Stimulated activated CD8-positive, alpha-beta memory T cell treated with anti-CD3 and anti-CD28 coated beads, Interleukin-15, amount 100 ng/mL, for 4 hours (primary cell): Measurements from ENCODE around the gene GPR156.
"Not testable (repeated sequence)": the region's sequence is repeated elsewhere in the genome, so short reads cannot be mapped to it uniquely, and the experiment has no call there.

ENCODE experiments used
- DNase-seq, 2 donors: peaks; one replicate each; pipeline ENCODE4 v3.0.0-alpha.2; 2020; ENCODE audit warnings: low read depth in 2 of 2

Gene GPR156

DNA sequence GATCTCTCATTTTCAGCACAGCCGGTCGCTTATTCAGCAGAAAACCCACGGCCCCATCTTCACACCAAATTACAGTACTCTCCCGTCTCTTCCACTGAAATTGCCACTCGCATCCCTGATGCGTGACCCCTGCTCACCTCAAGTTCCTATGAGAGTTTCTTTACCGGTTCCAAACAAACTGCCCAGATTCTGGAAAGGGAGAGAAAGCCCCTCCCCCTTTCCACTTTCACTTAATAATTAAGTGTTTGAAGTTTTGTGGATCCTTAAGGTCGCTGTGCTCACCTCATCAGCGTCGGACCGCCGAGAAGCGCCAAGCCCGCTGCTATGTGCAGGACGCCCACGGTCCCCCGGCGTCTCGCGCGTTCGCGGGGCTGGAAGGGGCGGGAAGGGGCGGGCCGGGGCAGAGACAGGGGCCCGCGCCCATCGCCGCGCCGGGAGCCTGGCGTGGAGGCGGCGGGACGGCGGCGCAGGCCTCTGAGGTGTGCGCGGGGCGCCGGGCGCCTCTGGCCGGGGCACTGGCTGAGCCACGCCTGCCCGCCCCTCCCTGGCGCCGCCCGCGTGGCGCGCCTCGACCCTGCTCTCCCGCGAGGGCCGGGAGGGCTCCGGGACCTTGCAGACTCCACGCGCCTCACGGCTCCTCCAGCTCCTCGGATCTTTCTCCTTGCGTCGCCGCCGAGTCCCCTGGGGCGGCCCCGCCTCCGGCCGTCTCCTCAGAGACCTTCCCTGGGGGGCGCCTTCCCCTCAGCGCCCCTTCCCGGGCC lies at the start of gene GPR156:
GPR156 (minus strand) TSS at position 476 of the 761 bp plus-strand sequence. CDS start 41,124 bp downstream, outside the sequence.
- no peak for DNase-seq

DNA sequence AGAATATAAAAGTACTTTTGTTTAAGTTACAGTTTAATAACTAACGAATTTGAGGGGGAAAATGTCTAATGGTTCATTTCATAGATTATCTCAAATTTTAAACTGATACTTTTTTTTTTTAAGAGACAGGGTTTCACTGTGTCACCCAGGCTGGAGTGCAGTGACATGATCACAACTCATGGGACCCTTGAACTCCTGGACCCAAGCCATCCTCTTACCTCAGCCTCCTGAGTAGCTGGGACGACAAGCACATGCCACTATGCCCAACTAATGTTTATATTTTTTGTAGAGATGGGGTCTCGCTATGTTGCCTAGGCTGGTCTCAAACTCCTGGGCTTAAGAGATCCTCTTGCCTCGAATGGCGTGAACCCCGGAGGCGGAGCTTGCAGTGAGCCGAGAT lies 47.6 kb upstream of the GPR156 start:
- DNase-seq, result no peak

DNA sequence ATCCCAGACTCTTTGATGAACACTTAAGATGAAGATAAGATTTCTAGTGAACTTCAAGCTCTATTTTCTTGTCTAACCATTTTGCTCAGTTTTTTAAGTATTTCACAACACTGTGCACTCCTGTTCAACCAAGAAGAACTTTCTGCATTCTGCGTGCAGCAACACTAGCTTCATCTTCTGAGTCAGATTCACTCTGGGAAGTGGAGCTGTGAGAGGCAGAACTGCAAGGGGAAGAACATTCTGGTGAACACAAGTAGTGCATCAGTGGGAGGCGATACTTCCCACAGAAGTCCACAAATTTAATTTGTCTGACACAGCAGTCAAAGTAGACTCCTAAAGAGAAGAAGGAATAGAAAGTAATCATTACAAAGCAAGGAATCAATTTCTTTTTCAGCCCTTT lies 46.1 kb upstream of the GPR156 start:
- no peak for DNase-seq

DNA sequence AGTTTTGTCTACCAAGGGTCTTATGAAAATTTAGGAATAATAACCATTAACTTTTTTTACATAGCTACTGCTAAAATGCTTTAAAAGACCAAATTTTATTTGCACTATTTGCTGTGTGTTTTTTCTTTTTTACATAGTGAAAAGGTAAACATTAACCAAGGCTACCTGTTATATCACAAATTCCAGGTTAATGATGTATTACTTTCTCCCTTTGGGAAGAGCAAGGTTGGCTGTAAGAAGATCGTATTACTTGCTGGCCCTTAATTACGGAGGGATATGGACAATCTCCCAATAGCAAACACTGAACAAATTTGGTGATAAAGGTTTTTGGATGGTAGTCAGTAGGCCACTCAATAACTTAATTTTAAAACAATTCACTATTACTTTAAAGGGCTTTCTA lies 41.8 kb upstream of the GPR156 start:
- DNase-seq, result no peak

DNA sequence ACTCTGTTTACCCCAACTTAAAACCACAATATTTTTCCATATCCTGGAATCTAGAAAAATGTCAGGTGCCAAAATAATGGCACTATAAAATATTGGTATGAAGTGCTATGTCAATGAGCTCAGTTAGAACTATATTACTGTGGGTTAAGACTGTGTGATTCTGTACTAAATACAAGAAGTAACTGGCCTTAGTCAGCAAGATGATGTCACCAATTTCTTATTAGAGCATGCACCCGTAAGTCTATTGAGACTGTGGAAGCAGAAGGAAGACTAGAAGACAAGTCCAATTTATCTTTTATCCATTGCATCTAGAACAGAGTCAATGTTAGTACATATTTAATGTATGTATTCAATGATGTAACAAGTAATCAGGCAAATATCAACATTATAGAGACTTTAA lies 39.2 kb upstream of the GPR156 start:
- DNase-seq, result no peak

DNA sequence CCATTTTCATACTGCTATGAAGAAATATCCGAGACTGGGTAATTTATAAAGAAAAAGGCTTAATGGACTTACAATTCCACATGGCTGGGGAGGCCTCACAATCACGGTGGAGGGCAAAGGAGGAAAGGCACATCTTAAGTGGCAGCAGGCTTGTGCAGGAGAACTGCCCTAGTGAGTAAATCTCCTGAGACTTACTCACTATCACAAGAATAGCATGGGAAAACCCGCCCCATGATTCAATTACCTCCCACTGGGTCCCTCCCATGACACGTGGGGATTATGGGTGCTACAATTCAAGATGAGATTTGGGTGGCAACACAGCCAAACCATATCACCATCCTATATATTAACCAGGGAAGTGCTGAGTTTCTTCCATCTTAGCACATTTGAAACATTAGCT lies 38.7 kb upstream of the GPR156 start:
- DNase-seq, result not testable (repeated sequence)

DNA sequence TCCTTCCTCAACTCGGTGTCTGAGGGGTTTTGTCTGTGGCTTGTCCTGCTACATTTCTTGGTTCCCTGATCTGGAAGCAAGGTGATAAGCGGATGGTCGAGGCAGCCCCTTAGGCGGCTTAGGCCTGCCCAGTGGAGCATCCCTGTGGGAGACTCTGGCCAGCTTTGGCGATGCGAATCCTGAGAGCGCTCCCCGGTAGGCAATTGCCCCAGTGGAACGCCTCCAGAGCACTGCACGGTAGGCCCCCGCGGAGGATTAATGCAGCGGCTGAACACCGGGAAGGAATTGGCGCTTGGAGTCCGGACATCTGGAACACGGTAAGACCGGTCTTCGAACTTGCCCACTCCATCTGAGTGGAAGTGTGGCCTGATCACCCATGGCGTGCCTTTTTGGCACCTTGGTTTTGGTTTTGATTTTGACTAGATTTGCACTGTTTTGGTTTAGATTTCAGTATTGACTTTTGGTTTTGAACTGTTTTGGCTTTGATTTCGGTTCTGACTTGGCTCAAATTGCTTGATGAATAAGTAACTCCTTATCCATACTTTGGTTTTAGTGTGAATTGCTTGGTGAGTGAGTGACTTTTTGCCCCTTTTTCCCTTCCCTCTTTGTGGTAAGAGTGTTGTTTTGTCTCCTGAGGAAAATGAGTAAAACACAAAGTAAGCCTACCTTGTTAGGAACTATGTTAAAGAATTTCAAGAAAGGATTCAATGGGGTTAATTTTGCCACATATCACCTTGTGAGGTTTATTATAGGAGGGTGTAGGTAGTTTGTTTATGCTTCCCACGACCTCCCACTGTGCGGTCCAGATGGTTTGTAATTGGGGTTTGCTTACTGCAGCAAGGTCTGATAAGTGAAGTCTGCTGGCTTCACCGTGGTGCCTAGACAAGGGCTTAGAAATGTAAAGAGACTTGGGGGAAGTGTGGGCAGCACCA lies 27.1 kb upstream of the GPR156 start:
- DNase-seq, result no peak

DNA sequence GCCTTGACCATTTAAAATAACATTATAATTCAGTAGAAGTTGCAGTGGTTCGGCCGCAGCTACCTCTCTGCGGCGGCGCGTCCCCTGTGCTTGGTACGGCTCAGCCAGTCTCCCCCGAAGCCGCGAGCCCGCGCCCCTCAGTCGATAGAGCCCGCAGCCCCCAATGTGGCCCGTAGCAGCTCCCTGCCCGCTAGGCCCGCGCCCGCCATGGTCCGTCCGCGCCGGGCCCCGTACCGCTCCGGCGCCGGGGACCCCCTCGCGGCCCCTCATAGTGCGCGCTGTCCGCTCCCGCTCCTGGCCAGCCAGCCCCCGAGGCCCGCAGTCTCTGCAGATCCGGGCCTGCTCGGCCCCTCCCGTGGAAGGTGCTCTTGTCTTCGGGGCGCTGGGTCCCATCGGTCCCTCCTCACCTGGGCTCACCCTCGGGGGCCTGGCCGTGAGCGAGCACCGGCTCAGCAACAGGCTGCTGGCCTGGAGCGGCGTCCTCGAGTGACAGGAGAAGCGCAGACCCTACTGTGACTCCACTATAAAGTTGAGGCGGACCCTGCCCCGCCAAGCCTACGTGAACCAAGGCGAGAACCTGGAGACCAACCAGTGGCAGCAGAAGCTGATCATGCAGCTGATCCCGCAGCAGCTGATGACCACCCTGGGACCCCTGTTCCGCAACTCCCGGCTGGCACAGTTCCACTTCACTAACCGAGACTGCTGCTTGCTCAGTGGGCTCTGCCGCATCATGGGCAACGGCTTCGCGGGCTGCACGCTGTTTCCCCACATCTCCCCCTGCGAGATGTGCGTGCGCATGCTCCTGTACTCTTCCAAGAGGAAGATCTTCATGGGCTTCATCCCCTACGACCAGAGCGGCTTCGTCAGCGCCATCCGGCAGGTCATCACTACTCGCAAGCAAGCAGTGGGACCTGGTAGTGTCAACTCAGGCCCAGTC lies 21.8 kb upstream of the GPR156 start:
- no peak for DNase-seq

DNA sequence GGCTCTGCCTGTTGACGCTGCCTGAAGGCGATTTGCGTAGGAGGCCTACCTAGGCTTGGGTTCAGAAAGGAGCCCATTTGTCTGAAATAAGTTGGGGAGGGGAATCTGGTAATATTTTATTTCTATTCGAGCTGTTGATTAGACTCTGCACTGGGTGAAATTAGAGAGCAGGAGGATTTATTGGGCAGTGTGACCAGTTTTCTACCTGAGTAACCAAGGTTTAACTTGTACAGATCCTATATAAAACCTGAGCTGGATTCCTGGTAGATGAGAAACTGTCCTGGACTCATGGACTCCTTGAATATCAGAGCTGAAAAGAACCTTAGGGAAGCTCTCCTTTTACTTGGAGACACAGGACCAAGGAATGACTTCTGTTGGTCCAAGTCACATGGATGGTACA lies 19.6 kb upstream of the GPR156 start:
- no peak for DNase-seq

DNA sequence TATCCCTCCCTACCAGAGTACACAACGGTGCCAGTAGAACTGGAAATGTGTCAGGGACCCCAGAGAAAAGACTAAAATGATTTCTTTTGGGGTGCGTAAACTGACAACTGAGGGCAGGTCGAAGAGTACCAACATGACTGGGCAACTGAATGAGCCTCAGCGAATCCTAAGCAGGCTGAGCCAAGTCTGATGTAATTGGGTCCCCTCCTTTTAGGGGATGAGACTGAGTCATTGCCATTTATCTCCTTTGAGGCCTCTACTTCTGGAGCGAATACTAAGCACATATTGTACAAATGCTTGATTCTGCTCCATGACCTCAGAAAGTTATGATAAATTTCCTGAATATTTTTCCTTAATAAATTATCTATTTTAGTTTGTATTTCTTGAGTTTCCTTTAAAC lies 17.3 kb upstream of the GPR156 start:
- no peak for DNase-seq

DNA sequence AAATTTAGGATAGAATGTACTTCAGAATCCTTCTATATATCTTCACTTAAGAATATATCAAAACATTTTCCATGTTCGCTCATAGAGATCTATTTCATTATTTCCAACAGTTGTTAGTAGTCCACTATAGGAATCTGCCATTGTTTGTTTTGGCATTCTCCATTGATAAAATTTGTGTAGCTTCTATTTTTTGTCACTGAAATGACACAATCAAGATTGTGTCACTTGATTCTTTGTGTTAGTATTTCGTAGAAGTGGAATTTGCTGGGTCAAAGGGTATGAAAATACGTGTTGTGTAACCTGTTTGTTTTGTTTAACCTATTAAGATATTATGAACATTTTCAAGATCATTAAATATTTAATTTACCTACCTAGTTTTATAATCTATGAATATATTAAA lies 15.9 kb upstream of the GPR156 start:
- no peak for DNase-seq

DNA sequence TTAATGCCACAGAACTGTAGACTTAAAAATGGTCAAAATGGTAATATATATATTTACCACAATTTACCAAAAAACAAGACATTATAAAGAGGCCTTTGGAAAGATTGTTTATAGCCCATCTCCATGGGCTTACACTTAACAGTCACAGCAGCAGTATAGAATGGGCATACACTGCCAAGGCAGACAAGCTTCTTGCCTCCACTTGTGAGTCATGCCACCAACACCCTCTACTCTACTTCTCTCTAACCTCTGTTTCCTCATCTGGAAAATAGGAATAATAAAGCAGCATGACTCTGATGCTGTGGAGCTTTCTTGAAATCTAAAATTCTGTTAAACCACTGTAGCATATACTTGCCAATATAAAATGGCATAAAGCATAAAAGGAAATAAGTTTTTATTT lies 14.4 kb upstream of the GPR156 start:
- DNase-seq, result no peak

DNA sequence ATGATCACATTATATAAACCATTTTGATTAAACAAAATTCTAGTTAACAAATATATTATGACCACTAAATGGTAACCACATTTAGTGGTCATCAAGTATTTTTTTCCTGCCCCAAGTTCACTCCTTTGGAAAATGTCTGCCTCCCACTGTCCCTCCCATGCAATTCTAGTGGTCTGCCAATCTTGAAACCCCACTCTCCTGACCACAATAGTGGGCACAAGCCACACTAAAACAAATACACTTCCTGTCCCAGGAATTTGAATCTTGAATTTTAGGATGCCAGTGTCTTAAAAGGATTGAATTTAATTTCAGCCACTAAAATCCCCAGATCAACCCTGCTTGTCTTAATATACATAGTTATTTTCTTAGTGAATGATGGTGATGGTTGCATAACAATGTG lies 14.0 kb upstream of the GPR156 start:
- DNase-seq, result no peak

DNA sequence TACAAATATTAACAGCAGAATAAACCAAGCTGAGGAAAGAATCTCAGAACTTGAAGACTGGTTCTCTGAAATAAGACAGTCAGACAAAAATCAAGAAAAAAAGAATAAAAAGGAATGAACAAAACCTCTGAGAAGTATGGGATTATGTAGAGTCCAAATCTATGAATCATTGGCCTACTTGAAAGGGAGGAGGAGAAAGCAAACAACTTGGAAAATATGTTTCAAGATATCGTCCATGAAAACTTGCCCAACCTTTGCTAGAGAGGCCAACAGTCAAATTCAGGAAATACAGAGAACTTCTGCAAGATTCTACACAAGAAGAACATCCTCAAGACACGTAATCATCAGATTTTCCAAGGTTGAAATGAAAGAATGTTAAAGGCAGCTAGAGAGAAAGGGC lies 6.5 kb upstream of the GPR156 start:
- DNase-seq, result not testable (repeated sequence)

DNA sequence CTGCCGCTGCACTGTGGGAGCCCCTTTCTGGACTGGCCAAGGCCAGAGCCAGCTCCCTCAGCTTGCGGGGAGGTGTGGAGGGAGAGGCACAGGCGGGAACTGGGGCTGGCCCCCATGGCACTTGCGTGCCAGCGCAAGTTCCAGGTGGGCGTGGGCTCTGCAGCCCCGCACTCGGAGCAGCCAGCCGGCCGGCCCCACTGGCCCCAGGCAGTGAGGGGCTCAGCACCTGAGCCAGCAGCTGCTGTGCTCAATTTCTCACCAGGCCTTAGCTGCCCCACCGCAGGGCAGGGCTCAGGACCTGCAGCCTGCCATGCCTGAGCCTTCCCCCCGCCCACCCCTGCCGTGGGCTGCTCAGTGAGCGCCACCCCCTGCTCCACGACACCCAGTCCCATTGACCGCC lies 4.6 kb upstream of the GPR156 start:
- no peak for DNase-seq

DNA sequence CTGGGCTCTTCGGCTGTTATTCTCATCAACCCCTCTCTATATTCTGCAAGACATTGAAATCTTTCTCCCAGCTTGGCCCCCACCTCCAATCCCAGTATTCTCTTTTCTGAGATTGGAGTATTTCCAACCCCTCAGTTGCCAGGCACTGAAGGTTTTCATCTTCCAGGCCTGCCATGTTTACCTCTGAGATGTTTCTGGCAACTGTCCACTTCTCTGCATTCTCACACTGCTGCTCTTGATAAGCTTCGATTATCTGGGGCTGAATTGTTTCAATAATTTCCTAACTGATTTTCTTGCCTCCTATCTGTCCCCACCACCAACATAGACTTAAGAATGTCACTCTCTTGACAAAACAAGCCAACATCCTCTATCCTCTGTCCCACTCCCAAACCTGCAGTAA lies 1.4 kb upstream of the GPR156 start:
- DNase-seq, result no peak

DNA sequence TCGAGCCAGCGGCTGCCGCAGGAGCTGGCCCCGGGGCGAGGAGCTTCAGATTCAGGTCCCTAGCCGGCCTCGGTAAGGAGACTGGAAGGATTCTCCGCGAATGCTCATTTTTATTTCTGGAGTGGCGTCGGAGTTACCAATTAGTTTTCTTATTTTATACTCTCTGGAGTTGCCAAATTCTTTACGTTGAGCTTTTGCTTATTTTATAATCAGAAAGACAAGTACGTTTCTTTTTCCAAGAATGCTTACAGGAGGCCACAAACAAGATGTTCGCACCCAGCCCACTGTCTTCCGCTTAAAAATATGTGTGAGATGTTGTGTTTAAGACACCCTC lies 453 bp upstream of the GPR156 start:
- DNase-seq, result no peak

DNA sequence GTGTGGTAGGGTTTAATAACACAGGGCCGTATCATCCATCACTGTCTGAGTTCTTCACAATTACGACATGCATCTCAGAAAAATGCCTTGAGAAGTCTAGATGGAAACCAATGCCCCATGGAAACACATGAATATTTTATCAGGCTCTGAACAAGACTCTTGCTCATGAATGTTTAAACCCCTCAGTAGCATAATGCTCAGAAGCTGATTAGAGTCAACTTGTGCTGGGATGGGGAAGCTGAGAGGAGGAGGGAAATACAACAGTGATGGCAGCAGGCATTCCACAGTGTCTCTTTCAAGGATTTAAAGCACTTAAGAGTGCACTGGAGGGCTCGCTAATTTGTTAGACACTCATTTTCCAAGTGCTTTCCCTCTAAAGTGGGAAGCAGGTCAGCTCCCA lies 3.8 kb downstream of the GPR156 start:
- no peak for DNase-seq

DNA sequence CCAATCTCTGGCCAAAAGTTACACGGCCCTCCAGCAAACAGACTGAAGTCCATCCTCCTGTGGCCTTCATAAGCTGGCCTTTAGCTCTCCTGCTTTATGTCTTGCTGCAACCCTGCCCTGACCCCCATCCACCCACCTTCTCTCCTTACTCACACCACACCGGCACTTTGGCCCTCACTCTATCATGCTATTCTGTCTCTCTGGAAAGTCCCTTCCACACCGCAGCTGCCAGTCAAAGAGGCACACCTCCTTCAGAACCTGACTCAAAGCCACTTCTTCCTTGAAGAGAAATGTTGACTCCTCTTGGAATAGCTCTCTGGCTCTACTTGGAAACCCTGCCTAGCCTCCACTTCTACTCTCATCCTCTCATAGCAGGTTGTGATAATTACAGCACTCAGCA lies 4.5 kb downstream of the GPR156 start:
- no peak for DNase-seq

DNA sequence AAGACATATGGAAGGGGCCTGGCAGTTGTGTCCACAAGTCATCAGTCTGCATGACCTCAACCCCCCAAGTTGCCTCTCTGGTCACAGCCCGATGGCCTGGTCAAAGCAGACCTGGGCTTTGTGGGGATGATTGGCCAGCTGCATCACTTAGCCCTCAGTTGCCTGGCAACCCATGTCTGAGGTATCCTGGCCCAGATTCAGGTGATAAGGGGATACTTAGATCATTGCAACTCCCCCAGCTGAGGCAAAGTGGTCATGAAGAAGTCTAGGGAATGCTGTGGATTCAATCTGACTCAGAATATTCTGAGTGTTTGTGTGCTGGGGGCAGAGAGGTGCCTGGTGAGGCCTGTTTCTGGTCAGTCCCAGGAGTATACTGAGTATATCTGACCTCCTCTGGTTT lies 5.0 kb downstream of the GPR156 start:
- DNase-seq, result no peak

DNA sequence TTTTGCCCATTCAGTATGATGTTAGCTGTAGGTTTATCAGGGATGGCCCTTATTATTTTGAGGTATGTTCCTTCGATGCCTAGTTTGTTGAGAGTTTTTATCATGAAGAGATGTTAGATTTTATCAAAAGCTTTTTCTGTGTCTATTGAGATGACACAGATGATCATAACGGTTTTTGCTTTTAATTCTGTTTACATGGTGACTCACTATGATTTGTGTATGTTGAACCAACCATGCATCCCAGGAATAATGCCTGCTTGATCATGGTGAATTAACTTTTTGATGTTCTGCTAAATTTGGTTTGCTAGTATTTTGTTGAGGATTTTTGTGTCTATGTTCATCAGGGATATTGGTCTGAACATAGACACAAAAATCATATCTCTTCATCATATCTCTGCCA lies 8.3 kb downstream of the GPR156 start:
- DNase-seq, result no peak

DNA sequence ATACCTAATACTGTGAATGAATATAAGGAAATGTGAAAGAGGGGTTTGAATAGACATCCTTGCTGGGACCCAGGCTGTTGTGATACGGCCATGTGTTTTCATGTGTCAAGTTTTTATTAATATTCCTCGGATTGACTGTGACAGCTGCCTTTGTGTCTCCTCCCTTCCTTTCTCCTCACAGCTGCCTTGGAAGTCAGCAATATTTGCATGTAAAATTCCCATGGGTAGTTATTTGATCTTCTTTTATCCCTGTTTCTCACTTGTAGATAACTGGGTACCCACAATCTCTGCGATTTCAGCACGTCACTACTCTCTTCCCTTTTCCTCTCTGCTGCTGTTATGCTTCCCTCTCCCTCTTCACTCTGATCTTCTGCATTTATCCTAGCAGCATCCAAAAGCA lies 9.4 kb downstream of the GPR156 start:
- no peak for DNase-seq
